ENCODE results near the gene NUP42. TPM values are rescaled to one million over a fixed set of nuclear protein-coding genes. Genes with fewer than 3 reads are reported as not detected.

Gene NUP42
- total RNA-seq, 1 donor from 2014 or later = 16.7 TPM

DNA sequence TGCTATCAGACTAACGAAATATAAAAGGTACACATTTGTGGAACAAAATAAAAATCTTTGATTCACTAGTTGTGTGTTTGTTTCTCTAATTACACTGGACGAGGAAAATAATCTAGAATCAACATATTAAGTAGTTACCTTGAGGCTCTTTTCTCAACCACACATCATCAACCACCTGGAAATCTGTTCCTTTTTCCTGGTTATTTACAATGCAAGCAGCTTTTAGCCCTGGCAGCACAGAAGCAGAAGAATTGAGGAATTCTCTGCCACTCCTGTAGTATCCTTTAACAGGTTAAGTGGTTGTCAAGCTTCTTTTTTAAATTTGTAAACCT lies 23.7 kb downstream of the NUP42 start:
- intact Hi-C loops (cut with DNase I) = no loop called here
- no peaks in the 10 kb centered on the region for H3K9me3 ChIP-seq
- no peak overlapping the region for H3K27ac ChIP-seq
- peaks cover 11 to 13% of the 10 kb centered on the region in 2 donors for H3K36me3 ChIP-seq
- no peaks in the 10 kb centered on the region for H3K4me1 ChIP-seq
- TF ChIP-seq, protein P1, sequence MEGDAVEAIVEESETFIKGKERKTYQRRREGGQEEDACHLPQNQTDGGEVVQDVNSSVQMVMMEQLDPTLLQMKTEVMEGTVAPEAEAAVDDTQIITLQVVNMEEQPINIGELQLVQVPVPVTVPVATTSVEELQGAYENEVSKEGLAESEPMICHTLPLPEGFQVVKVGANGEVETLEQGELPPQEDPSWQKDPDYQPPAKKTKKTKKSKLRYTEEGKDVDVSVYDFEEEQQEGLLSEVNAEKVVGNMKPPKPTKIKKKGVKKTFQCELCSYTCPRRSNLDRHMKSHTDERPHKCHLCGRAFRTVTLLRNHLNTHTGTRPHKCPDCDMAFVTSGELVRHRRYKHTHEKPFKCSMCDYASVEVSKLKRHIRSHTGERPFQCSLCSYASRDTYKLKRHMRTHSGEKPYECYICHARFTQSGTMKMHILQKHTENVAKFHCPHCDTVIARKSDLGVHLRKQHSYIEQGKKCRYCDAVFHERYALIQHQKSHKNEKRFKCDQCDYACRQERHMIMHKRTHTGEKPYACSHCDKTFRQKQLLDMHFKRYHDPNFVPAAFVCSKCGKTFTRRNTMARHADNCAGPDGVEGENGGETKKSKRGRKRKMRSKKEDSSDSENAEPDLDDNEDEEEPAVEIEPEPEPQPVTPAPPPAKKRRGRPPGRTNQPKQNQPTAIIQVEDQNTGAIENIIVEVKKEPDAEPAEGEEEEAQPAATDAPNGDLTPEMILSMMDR (IDR thresholded peaks at IDR 0.05) = no peak
- H3K4me3 ChIP-seq = peak overlapping the region; percentile 43 to 54
- DNase-seq (ENCODE audit: low spot score in 2 of 2) = no peak
- H3K27me3 ChIP-seq = no peaks in the 10 kb centered on the region

DNA sequence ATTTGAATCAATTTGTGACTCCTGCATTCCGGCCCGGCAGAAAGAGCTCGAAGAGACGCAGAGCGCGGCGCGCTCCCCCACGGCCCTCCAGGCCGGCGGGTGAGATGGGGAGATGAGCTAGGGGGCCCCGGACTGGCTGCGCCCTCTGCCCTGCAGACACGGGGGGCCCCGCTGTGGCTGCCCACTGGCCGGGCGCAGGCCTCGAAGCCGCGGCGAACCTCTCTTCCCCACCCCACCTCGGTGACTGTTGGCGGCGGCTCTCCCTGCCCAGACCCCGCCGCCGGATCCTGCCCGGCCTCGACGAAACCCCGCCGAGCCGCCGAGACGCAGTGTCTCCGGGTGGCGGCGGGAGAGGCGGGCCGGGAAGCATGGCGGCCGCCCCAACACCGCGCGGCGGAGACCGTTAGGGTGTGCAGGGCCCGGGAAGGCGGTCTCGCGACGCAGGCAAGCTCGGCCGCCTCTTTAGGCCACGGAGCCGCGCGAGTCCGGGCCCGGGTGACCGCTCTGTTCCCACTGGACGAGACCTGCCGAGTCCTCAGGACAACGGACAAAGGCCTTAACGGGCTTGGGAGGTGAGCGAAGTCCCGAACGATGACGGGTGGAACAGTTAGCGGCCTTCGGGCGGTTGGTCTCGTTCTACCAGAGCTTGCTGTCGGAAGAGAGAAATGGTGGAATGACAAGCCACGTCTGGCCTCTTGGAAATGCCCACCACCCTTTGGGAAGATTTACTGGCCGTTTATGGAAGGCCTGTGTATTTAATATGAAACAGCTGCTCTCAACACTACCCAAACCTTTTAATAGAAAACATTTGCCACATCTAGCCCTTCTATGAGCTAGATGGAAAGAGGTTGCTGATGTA lies 24.3 kb downstream of the NUP42 start:
- no peak for DNase-seq (ENCODE audit: low spot score in 2 of 2)
- Histone ChIP-seq H3K27ac (peak overlapping the region in 1 of 2 donors; percentile 3), H3K4me3 (peak overlapping the region; percentile 43 to 54), H3K9me3 (no peaks in the 10 kb centered on the region), H3K4me1 (no peaks in the 10 kb centered on the region), H3K36me3 (peaks cover 5 to 8% of the 10 kb centered on the region in 2 donors), H3K27me3 (no peaks in the 10 kb centered on the region)
- TF ChIP-seq, protein P1 (IDR thresholded peaks at IDR 0.05) = no peak
- intact Hi-C loops (cut with DNase I) = no loop called here

DNA sequence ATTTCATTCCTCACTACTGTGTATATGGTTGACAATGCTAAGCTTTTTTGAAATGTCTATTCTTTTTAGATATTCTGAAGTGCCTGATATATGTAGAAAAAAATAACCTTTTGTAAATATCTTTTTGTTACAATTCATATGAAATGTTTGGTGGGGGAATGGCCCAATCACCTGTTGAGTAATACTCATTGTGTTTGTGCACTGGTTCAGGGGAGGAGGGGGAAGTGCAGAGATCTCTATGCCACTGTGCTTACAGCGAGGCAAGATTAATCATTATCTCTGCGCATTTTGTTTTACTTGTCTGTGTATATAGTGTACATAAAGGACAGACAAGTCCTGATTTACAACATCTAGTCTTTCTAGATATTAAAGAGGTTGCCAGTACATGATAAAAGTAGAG lies 25.2 kb downstream of the NUP42 start:
- Histone ChIP-seq H3K4me1 (no peaks in the 10 kb centered on the region), H3K9me3 (no peaks in the 10 kb centered on the region), H3K27me3 (no peaks in the 10 kb centered on the region), H3K36me3 (no peaks in the 10 kb centered on the region), H3K27ac (no peak overlapping the region), H3K4me3 (no peak overlapping the region)
- intact Hi-C loops (cut with DNase I) = no loop called here
- TF ChIP-seq, protein P1 (IDR thresholded peaks at IDR 0.05) = no peak
- no peak for DNase-seq (ENCODE audit: low spot score in 2 of 2)

DNA sequence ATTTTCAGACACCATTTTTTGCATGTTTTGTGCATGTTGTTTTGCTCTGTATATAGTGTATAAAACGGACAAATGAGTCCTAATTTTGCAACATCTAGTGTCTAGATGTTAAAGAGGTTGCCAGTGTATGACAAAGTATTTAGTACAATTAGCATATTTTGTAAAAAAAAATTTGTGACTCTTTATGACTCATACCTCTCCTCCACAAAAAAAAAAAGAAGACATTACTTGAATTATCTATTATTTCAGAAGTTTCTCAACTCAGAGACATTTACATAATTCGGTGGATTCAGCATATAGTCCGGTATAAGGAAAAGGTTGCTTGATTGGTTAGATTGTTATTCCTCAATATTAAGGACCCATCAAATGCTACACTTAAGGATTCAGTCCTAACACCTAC lies 26.0 kb downstream of the NUP42 start:
- DNase-seq (ENCODE audit: low spot score in 2 of 2) = no peak
- TF ChIP-seq, protein P1 (IDR thresholded peaks at IDR 0.05) = no peak
- no peaks in the 10 kb centered on the region for H3K4me1 ChIP-seq
- no peak overlapping the region for H3K27ac ChIP-seq
- no peaks in the 10 kb centered on the region for H3K9me3 ChIP-seq
- no peak overlapping the region for H3K4me3 ChIP-seq
- intact Hi-C loops (cut with DNase I) = no loop called here
- no peaks in the 10 kb centered on the region for H3K36me3 ChIP-seq
- no peaks in the 10 kb centered on the region for H3K27me3 ChIP-seq

DNA sequence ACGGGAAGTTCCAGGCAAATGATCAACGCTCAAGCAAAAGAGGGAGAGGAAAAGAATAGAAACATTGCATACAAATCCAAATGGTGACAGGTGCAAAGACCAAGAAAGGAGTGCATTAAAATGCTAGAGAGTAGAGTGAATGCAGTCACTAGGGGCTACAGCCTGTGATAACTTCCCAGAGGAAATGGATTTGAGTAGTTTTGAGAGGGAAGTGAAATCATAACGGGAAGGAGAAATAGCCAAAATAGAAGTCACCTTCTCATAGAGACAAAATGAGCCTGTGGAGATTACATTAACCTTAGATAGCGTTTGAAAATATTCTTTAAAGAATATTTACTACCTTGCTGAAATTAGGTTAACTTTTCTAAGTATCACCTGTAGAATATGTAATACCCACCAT lies 26.5 kb downstream of the NUP42 start:
- Histone ChIP-seq H3K9me3 (no peaks in the 10 kb centered on the region), H3K27me3 (no peaks in the 10 kb centered on the region), H3K36me3 (no peaks in the 10 kb centered on the region), H3K4me1 (no peaks in the 10 kb centered on the region), H3K4me3 (no peak overlapping the region), H3K27ac (no peak overlapping the region)
- TF ChIP-seq, protein P1 (IDR thresholded peaks at IDR 0.05) = no peak
- intact Hi-C loops (cut with DNase I) = no loop called here
- no peak for DNase-seq (ENCODE audit: low spot score in 2 of 2)
